Progenitor cell of endocrine pancreas (in vitro differentiated cells): Measurements from ENCODE around the gene ORC2. TPM values are rescaled to one million over a fixed set of nuclear protein-coding genes. Genes with fewer than 3 reads are reported as not detected.

Source experiments
- DNase-seq: peaks from one replicate; pipeline ENCODE4 v3.0.0; 2021; ENCODE audit warnings: low spot score; ENCODE audit not compliant: unreplicated experiment
- H3K27ac Mint-ChIP-seq: 2 replicates; pipeline ENCODE4 v1.8.0; 2021; ENCODE audit warnings: mild to moderate bottlenecking, moderate library complexity, mixed read lengths
- H3K27me3 Mint-ChIP-seq: 2 replicates; pipeline ENCODE4 v1.8.0; 2021; ENCODE audit warnings: mixed read lengths
- H3K36me3 Mint-ChIP-seq: 2 replicates; pipeline ENCODE4 v1.8.0; 2022; ENCODE audit warnings: mixed read lengths; ENCODE audit not compliant: insufficient read depth
- H3K4me1 Mint-ChIP-seq: 2 replicates; pipeline ENCODE4 v1.8.0; 2021; ENCODE audit warnings: low read depth, mixed read lengths
- H3K4me3 Mint-ChIP-seq: 2 replicates; pipeline ENCODE4 v1.8.0; 2021; ENCODE audit warnings: low read depth, mild to moderate bottlenecking, moderate library complexity, mixed read lengths
- H3K9me3 Mint-ChIP-seq: 2 replicates; pipeline ENCODE4 v1.8.0; 2021; ENCODE audit warnings: low read depth, mixed read lengths
- long read RNA-seq: library from polyadenylated mRNA; unstranded; transcript quantifications from one replicate; pipeline ENCODE4 v2.0.0, GENCODE V29; 2020
- total RNA-seq: library from RNA; stranded (reverse); gene quantifications from 2 replicates; pipeline ENCODE4 v1.2.1, GENCODE V29; 2021
- TF ChIP-seq, protein P1 (sequence below): fragments of 200-600 bp; sonication (generic); IDR thresholded peaks from one replicate; pipeline ENCODE4 v1.5.0; 2021; ENCODE audit warnings: antibody characterized with exemption, mild to moderate bottlenecking; ENCODE audit not compliant: unreplicated experiment

The ORC2 gene
- total RNA-seq = 39.5 and 45.3 TPM in 2 replicates
- long read RNA-seq, full-length matches to known transcripts = 34 of 66 reads
- long read RNA-seq, partial matches to known transcripts = 8 of 66 reads
- long read RNA-seq, other reads (novel, unspliced or antisense) = 24 of 66 reads

DNA sequence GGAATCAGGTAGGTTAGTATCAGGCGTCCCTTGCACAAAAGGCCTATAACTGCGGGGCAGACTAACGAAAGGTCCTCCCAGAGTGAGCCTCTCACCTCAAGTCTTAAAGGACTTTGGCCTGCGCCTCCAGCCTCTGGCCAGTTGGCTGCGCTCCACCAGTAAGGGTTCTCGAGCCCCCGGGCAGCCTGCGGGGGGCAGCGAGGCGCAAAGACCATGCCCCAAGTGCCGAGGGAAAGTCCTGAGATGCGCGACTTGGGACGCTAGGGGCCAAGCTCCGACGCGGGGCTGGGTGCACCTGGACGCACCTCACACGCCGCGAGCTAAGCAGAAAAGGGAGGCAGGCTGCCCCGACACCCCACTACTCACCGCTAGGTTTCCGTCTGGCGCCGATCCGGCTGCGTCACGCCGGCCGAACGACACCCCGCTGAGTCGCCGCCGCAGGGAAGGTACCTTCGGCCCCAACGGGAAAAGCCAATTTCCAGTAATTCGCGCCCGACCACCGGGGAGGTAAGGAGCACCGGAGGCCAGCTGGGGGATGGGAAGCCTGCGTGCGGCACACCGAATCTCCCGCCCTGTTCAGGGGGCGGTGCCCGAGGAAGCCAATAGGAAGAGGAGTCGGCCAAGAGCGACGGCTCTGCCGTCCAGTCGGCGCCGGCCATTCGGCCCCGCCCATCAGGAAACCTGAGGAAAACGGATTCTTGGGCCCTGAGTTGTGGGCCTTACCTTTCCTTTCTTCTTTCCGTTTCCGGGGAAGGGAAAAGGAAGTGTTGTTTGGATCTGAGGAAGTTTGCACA lies at the start of gene ORC2:
ORC2 (minus strand) TSS at position 537 of the 794 bp plus-strand sequence. CDS start 5,537 bp downstream, outside the sequence.
- Mint-ChIP-seq H3K9me3 (no peaks in the 10 kb centered on the region), H3K36me3 (peaks cover 2% of the 10 kb centered on the region), H3K4me1 (peaks cover 38% of the 10 kb centered on the region), H3K27me3 (no peaks in the 10 kb centered on the region), H3K4me3 (peak within 1 kb of the TSS; percentile 89), H3K27ac (peak within 1 kb of the TSS; percentile 100)
- TF ChIP-seq, protein P1, sequence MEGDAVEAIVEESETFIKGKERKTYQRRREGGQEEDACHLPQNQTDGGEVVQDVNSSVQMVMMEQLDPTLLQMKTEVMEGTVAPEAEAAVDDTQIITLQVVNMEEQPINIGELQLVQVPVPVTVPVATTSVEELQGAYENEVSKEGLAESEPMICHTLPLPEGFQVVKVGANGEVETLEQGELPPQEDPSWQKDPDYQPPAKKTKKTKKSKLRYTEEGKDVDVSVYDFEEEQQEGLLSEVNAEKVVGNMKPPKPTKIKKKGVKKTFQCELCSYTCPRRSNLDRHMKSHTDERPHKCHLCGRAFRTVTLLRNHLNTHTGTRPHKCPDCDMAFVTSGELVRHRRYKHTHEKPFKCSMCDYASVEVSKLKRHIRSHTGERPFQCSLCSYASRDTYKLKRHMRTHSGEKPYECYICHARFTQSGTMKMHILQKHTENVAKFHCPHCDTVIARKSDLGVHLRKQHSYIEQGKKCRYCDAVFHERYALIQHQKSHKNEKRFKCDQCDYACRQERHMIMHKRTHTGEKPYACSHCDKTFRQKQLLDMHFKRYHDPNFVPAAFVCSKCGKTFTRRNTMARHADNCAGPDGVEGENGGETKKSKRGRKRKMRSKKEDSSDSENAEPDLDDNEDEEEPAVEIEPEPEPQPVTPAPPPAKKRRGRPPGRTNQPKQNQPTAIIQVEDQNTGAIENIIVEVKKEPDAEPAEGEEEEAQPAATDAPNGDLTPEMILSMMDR = peak; percentile 77
- peak; percentile 90 for DNase-seq

DNA sequence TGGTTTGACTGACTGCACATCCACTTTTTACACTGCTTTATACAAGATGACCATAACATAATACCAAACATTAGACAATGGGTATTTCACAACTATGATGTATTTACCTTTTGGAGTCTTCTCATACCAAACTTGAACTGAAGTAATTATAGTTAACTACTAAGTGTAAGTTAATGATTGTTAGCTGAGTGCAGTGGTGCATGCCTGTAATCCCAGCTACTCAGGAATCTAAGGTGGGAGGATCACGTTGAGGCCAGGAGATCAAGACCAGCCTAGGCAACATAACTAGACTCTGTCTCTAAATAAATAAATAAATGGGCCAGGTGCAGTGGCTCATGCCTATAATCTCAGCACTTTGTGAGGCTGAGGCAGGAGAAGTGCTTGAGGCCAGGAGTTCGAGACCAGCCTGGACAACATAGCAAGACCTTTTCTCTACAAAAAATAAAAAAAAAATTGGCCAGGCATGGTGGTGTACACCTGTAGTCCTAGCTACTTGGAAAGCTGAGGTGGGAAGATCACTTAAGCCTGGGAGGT lies 44.9 kb upstream of the ORC2 start:
- H3K27me3 Mint-ChIP-seq = no peaks in the 10 kb centered on the region
- H3K4me3 Mint-ChIP-seq = no peak overlapping the region
- H3K36me3 Mint-ChIP-seq = peaks cover 12% of the 10 kb centered on the region
- H3K9me3 Mint-ChIP-seq = no peaks in the 10 kb centered on the region
- TF ChIP-seq, protein P1 = no peak
- peaks cover 8% of the 10 kb centered on the region for H3K4me1 Mint-ChIP-seq
- H3K27ac Mint-ChIP-seq = peak overlapping the region; percentile 89
- no peak for DNase-seq

DNA sequence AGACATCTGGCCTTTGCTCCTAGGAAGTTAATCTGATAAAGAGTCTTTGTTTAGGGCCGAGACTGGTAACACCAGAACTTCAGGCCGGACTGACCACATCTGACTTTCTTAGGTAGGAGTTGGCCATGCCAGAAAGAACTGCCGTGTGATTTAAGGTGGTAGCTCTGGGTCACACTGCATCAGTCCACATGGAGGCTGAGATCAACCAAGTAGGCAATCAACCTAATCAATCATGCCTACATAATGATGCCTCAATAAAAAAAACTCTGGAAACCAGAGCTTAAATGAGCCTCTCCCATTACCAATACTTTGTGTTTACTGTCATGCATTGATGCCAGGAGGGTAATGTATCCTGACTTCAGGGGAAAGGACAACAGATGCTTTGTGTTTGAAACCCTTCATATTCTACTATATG lies 44.1 kb upstream of the ORC2 start:
- H3K4me3 Mint-ChIP-seq = no peak overlapping the region
- TF ChIP-seq, protein P1 = no peak
- no peak overlapping the region for H3K27ac Mint-ChIP-seq

DNA sequence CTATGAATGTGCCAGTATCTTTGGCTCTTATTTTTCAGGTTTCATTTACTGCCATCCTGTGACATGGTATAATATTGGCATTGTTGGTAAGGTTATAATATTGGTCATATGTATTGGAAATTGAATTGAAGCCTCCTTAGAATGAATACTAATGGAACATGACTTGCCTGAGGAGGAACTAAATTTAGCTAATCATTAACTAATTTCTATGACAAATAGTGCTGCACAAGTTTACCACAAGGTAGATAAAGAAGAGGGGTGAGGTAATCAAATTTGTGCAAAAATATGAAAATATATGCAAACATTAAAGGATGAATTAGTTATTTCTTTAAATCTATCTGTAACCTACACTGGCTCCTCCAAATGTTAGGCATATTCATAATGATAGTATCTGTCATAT lies 43.2 kb upstream of the ORC2 start:
- peaks cover 8% of the 10 kb centered on the region for H3K4me1 Mint-ChIP-seq
- H3K9me3 Mint-ChIP-seq = no peaks in the 10 kb centered on the region
- H3K27ac Mint-ChIP-seq = no peak overlapping the region
- DNase-seq = no peak
- TF ChIP-seq, protein P1 = no peak
- peaks cover 10% of the 10 kb centered on the region for H3K36me3 Mint-ChIP-seq
- H3K4me3 Mint-ChIP-seq = no peak overlapping the region
- no peaks in the 10 kb centered on the region for H3K27me3 Mint-ChIP-seq

More for the DNA sequence above, 44.1 kb upstream of the ORC2 start:
- DNase-seq = no peak
- Mint-ChIP-seq H3K4me1 (peaks cover 8% of the 10 kb centered on the region), H3K9me3 (no peaks in the 10 kb centered on the region), H3K27me3 (no peaks in the 10 kb centered on the region), H3K36me3 (peaks cover 10% of the 10 kb centered on the region)

DNA sequence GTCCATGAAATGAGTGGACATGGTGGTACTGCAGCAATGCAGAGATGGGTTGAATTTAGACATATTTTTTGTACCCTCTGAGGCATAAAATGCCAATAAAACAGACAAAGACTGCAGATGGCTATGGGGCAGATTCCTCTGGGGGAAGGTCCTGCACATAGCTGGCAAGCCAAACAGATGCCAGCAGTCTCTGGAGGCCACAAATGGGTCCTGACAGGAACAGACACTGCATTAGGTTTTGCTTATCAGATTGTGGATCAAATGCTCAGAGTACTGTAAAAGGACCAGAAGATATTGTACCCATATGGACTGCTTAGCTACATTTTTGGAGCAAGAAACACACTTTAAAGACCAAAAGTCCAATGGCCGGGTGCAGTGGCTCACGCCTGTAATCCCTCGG lies 40.9 kb upstream of the ORC2 start:
- no peak overlapping the region for H3K27ac Mint-ChIP-seq
- H3K9me3 Mint-ChIP-seq = no peaks in the 10 kb centered on the region
- H3K4me1 Mint-ChIP-seq = peaks cover 8% of the 10 kb centered on the region
- no peak overlapping the region for H3K4me3 Mint-ChIP-seq
- H3K27me3 Mint-ChIP-seq = no peaks in the 10 kb centered on the region
- peaks cover 10% of the 10 kb centered on the region for H3K36me3 Mint-ChIP-seq
- DNase-seq = no peak
- TF ChIP-seq, protein P1 = no peak
